ENCODE results near the gene C16orf78.

C16orf78 gene

DNA sequence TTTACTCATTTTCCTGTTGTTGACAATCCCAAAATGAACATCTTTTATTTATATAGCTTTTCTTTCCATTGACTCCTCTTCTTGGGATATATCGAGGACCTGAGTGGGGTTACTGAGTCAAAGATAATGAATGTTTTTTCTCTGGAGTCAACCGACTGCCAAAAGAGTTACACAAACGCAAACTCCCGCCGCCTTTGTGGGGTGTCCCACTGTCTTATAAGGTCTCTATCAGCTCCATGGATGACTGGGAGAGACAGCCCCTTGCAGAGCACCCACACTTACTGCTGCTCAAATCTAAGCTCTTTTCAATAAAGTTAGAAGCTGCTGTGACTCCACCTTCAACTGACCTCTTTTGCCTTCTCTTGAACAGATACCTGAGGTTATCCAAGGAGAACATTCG, 25.2 kb downstream of the C16orf78 start:
- DNase-seq: no peak

DNA sequence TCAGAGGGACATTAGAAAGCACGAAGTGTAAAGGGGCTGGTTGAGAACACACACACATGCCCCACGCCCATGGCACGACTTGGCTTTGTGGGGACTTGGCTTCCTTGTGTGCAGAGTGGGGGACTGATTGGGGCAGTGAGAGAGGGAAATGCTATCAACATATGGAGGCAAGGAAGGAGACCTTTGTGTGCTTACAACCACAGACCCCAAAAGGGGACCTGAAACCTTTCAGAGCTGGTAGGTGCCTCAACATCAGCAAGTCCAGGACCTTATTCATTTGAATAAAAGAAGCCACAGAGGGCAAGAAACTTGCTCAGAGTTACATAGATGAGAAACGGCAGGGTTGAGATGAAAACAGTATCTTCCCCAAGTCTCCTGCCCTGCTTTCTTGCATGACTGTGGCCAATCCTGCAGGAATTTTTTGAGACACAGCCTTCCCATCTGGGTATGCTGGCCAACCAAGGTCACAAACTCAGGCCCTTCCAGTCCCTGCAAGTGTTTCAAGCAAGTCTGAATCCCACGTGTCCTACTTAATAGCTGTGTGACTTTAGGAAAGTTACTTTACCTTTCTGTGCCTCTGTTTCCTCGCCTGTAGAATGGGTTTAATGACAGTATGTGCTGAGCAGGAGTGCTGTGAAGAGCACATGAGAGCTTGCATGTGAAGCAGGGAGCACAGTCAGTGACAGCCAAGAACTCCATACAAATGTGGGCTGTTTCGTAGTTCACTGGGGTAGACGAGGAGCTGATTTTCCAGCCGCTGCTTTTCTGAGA, 26.2 kb downstream of the C16orf78 start:
- DNase-seq: no peak

DNA sequence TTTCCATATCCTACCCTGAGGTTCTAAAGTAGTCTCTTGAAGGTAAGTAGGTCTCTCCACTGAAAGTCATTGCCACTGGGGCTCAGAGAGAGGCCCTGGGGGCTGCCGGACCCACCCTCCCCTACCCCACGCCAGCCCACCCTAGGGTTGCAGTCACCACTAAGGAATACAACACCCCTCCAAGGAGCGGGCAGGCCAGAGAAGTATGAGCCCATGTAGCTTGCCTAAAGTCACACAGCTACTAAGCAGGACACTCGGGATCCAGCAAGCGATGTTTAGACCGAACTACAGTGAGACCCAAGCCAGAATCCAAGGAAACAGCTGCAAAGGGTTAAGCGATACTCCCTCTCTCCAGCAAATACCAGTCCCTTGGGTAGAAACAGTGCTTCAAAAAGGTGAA, 27.0 kb downstream of the C16orf78 start:
- no peak for DNase-seq

DNA sequence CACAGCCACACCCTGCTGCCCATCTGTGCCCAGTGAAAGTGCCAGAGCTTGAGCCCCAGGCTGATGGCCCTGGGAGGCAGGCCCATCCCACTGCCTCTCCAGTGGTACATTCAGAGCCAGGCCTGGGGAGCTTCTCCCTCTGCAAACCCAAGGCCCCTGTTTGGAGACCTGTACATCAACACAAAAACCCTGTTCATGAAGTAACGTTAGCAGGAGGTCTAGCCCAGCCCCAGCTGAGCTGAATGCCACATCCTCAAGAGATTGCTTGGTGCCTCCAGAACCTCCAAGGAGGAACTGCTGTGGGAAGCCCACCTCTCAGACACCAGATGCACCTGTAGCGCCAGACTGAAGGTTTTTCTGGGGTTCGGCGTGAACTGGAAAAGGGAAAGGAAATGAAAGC, 31.5 kb downstream of the C16orf78 start:
- DNase-seq: no peak

DNA sequence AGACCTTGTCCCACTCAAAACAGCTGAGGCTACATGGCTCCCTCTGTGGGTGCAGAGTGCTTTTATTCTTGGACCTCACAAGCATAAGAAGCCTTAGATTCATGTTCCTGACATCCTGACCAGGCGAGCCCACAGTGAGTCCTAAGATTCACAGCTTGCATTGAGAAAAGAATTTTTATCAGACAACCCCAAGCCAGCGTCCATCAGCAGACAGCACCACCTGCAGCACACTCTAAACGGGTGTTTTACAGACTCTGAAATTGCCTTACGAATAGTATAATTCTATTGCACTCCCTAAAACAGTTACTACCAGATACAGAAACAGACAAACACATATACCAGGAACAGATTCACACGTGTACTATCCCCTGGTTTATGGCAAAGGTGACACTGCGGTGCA, 31.9 kb downstream of the C16orf78 start:
- no peak for DNase-seq

DNA sequence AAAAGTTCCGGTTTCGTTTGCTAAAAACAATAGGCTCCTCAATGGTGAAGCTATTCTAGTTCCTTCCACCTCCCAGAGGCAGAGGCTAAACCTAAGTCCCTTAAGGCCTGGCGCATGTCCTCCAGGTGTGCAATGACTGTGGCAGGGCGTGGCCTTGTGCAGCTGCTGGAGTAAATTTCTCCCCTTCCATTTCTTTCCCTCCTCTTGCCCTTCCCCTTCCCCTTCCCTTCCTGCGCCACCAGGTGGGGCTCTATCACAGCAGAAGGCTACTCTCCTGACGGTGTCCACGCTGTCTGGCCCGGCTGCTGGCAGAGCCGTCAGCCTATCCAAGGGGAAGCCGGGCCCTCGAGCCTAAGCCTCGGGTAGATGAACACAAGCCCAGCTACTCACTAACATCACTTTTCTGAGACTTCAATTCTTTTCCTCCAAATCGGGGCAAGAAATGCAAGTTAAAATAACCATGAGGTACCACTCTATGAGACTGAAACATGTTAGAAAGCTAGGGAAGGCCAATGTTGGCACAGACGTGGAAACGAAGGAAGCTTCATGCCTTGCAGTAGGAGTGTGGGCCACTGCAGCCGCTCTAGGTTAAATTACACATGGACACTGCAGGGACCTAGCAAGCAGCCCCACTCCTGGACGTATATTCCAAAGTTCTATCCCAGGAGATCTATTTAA, 34.4 kb downstream of the C16orf78 start:
- peak; percentile 65 for DNase-seq

DNA sequence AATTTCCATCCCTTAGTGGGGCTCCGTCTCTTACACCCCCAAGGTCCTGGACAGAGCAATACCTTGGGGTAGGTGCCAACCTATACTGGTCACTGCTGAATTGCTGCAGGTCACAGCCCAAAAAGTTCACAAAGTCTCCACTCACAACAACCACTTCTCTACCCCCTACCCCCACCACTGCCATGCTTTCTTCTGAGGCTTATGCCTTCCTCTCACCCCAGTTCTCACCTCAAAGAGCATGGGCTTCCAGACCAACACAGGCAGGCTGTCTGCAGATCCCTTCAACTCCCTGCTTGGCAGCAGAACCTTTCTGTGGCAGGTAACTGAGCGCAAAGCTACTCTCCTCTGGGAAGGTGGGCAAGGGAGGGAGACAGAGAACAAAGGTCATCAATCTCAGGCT, 35.5 kb downstream of the C16orf78 start:
- DNase-seq: no peak

DNA sequence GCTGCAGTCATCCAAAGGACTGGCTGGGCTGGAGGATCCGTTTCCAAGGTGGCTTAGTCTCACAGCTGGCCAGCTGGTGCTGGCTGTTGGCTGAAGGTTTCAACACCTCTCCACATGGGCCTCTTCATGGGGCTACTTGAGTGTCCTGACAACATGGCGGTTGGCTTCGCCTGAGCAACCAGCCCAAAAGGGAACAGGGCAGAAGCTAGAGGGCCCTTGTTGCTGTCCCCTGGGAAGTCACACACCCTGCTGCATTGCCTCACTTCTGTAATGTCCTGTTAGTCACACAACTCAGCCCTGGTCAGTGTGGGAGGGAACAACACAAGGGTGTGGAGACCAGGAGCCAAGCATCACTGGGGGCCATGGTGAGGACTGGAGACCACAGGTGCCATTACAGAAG, 36.6 kb downstream of the C16orf78 start:
- no peak for DNase-seq

DNA sequence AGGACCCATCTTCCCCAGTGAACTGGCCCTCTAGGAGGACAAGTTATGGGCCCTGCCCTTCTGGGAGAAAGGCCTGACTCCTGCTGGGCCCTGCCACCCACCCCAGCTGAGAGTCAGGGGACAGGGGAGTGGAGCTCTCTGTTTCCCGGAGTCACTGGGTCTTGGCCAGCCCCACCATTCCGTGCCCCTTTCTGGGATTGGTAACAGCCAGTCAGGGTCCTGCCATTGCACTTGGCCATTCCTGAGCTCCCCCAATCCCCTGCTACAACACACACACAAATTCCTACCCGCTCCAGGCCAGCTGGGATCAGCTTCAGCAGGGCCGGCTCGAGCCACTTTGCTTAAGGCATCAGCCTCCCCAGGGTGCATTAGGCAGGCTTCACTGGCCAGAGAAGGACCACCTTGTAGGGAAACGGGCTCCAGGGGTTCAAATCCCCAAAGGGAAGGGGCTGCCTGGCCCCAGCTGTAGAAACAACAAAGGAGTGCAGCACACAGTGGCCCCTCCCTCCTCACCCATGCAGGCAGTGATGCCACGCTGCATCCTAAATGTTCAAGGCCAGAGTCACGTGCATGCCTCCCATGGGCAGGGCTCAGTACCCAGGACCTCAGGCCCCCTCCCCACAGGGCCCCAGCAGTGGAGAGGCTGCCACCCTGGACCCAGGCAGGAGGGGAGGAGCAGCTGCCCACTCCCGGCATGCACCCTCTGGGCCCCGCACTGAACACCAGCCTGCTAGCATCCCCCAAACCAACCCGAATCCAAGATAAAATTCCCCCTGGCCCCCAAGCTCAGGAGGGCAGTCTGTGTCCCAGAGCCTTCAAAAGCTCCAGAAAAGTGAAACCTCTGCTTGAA, 37.7 kb downstream of the C16orf78 start:
- no peak for DNase-seq

DNA sequence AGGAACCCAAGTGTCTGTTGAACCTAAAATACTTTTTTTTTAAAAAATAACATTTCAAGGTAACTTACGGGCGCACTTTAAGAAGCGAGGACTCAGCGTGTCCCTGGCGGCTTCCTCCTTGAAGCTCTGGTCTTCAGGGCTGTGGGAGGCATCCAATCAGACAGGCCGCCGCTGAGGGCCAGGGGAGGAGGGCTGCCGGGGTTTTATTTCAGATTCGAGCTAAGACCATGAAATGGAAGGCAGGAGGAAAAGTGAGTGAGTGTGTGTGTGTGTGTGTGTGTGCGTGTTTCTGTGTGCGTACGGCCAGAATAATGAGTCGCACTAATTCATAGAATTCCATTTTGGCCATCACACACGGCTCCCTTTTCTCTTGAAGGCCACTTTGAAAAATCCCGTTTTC, 41.1 kb downstream of the C16orf78 start:
- no peak for DNase-seq

DNA sequence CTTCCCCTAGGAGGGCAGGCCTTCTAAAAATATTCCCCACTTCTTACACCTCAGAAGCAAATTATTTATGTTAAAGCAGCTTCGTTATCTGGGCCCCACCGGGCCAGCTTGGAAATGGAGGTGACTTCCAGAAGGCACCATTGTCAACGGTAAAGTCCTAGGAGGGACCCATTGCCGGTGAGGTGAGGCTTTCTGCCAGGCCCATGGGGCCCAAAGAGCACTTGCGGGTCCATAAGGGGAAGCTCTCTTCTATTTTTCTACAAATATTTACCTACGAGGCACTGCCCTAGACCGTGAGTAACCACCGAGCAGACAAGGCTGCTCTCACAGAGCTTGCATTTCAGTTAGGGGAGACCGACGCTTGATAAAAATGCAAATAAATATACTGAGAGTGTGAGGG, 41.5 kb downstream of the C16orf78 start:
- no peak for DNase-seq

DNA sequence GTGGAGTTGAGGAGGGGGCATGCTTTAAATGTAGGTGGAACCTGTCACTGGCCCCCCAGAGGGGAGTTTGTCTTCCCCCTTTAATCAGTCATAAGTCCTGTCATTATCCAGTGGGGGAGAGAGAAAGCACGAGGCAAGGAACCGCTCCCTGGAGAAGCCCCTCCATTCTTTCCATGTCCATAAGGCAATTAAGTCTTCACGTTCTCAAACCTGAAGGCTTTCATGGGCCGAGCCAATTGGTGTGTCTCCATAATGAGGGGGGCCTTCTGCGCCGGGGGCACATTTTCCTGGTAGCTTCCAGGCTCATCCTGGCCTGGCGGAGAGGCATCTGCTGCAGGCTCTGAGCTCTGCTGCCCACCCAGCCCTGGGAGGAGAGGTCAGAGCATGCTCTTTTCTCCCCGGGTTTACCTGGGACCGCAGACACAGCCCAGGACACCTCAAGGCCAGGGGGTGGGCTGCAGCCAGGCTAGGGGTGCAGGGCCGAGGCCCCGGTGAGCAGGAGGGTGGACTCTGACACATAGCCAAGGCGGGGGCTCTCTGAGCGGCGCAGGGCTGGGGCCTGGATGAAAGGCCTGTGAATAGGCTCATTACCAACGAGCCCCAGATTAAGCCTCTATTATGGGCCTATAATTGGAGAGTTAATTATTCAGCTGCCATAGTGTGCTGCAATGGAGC, 42.5 kb downstream of the C16orf78 start:
- no peak for DNase-seq

DNA sequence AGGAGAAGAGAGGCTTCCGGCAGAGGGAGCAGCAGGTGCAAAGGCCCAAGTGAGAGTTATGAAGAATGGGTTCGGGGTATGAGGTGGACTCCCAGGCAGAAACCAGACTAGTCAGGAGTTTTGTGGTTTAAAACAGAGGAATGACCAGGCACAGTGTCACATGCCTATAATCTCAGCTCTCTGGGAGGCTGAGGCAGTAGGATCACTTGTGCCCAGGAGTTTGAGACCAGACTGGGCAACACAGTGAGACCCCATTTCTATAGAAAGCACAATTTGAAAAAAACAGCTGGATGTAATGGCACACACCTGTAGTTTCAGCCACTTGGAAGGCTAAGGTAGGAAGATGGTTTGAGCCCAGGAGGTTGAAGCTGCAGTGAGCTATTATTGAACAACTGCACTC, 43.8 kb downstream of the C16orf78 start:
- no peak for DNase-seq

DNA sequence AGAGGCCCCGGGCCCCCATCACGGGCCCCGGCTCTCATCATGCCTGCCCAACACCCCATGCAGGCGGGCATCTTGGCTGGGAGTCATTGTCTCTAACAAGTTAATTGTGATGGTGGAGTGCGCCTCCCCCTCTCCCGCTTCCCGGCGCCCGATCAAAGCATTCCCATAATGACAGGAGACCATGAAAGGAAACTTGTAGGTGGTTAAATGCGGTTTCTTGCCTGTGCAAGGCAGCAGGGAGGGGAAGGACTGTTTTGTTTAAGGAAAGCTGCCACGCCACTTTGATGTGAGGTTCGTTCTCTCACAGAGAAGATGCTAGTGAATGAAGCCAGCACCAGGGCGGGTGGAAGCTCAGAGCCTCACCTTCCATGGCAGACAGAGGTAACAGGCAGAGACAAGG, 45.4 kb downstream of the C16orf78 start:
- DNase-seq: no peak

DNA sequence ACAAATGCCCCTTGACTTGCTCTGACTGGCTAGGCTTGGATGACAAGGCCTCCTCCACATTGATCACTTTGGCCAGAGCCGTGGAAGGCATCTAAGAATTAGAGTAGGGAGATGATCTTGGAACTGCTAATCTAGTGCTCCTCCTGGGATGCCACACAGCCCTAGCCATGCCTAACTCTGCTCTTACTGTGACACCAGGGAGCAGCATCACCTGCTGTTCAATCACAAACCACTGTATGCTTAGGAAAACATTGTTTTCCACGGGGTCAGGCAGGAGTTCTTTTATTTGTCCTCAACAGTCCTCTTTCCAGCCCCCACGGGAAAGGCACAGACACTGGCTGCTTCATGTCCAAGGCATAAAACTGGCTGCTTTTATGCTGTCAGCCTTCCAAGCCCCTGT, 46.3 kb downstream of the C16orf78 start:
- DNase-seq: no peak

DNA sequence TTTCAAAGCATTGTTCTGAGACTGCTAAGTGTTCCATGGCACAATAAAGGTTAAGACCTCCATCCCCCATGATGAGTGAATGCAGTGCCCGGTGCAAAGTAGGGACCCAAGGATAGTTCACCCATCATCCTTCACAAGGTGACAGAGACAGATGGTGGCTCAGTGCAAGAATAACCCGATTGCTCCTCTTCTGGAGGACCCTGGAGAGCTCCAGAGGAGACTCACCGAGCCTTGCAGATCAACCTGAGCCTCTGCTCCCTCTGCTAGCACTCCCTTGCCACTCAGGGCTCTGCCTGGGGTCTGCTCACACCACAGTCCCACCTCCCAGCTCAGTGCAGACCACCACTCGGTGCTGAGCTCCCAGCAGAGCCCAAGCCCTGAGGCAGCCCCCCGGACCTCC, 49.3 kb downstream of the C16orf78 start:
- DNase-seq: no peak

DNA sequence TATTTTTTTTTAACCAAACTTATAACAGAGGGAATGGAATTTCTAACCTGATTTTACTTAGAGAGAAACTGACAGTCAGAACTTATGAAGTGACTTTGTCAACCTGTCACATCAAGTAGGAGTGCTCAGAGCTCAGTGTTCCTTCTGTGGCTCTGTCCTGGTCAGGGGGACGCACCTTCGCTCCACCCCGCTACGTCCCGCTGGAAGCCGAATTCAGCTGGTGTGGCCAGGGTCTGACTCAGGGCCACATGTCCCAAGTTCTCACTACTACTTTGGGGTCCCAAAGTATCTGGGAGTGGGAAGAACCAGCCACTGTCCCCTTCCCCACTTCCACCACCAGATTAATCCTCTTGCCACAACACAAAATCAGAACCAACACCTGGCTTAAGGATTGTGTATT, 51.4 kb downstream of the C16orf78 start:
- DNase-seq: no peak

DNA sequence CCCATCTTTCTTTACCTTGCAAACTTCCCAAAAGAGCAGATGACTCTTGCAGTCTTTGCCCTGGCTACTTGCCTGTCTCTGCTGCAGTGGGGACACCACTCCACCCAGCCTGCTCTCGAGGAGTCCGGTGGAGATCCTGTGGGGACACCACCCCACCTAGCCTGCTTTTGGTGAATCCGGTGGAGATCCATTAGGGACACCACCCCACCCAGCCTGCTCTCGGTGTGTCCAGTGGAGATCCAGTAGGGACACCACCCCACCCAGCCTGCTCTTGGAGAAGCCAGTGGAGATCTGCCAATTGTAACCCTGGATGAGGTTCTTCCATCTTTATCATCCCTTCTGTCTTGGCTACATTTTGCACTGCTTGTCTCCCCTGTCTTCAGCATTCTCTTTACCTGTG, 54.2 kb downstream of the C16orf78 start:
- DNase-seq: no peak

DNA sequence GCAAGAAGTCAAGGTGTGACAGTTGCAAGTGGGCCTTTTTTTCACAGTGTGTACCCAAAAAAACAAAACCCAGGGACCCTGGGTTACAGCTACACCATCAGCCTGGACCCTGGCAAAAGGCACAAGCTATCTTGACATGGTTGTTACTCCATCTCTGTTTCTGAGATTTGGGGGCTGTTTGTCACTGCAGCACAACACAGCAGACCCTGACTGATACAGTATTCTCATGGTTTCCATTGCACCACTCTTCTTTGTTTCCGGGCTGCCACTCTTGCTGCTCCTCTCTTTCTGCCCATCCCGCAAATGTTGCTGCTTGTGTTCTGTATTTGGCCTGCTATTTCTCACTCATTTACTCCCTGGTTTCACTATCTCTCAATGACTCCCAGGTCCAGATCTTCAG, 55.2 kb downstream of the C16orf78 start:
- no peak for DNase-seq

DNA sequence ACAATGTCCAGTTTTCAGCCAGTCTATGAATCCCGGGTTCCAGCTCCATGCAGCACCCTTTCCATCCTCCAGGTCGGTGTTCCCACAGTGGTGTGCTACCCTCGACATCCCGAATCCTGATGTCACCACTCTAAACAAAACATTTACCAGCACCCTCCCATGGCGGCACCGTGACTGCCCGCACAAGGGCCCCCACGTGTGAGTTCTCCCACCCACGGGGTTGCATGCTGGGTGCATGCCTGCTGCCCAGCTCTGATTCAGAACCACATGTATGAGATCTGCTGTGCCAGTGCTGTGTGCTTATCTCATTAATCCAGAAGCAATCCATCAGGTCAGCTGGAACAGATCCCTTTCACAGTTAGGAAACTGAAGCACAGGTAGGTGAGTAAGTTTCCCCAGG, 57.4 kb downstream of the C16orf78 start:
- DNase-seq: no peak

DNA sequence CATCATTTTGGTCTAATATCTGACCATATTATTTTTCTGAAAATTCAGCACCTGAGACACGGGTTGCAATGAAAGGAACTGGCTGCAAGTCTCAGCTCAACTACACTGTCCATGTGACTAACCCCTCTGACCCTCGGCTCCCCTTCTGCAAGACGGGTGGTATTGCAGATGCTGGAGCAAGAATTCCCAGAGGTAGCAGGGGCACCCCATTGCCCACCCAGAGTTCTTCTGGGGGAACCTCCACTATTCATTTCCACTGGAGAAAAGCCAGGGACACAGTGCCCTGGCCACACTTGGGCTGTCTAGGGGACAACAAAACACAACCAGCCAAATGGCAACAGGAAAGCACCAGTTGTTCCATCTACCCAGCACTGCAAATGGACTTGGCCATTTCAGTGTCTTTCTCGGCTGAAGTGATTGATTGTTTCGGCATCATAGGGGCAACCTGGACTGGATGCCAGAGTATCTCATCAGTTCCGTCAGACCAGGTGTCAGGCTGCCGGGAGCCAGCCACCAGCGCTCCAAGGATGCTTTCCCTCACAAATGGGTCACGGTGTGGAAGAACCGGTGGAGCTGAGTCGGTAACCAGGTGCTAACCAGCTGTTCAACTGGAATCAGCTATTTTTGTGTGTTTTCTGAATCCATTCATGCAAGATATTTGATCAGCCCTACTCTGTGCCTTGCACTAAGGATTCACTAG, 58.1 kb downstream of the C16orf78 start:
- DNase-seq: no peak

DNA sequence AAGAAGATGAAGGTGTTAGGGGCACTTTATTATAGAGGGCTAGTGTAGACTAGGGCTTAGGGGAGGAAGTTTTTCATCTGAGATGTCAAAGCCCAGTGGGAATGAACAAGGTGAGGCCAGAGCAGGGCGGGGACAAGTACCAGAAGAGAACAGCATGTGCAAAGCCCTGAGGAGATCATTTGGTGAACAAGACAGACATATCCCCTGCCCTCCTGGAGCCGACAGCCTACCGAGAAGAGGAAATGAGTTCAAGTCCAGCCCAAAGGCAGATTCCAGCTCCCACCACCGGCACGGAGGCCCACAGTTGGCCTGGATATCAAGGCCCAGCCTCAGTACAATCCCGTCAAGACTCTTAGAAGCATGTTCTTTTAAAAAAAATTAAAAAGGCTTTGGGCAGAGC, 61.1 kb downstream of the C16orf78 start:
- no peak for DNase-seq

DNA sequence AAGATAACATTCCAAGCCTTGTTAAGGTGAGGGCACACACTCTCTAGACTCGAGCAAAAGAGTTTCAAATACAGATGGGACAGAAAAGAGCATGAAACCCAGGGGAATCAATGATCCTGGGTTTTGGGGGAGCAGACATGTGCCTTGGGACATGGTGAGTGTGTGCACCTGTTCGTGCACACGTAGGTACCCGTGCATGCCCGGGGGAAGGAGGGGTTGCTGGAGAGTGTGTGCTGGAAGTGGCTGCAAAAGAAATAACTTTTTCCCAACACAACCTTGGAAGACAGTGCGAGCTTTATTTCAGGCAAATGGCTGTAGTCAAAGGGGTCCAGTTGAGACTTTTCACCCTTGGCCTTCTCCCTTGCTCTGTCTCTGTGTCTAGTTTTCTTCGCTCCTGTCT, 62.6 kb downstream of the C16orf78 start:
- DNase-seq: no peak
